GM23338 (cell line): ENCODE results near the gene PHF21A. TPM values are rescaled to one million over a fixed set of nuclear protein-coding genes. Genes with fewer than 3 reads are reported as not detected.

Experiments used
- ATAC-seq: fragments of 200-7000 bp; cut with Tn5 transposase; 3 replicates; pipeline ENCODE4 v1.9.1; 2020
- DNase-seq: peaks from one replicate; pipeline ENCODE4 v3.0.0-alpha.2; 2015; ENCODE audit warnings: low spot score
- H2AFZ ChIP-seq: fragments of 200-600 bp; sonication (generic); 2 replicates; pipeline ENCODE4 v1.8.0; 2016; ENCODE audit warnings: antibody characterized with exemption, mild to moderate bottlenecking, moderate library complexity
- H3F3A ChIP-seq: fragments of 200-600 bp; sonication (generic); replicated peaks from 2 replicates; pipeline ENCODE4 v1.8.0; 2017; ENCODE audit warnings: antibody characterized with exemption, mixed run types, low read depth
- H3K27ac ChIP-seq: fragments of 200-600 bp; sonication (generic); 2 replicates; pipeline ENCODE4 v1.6.1; 2016; ENCODE audit warnings: low read depth
- H3K27me3 ChIP-seq: fragments of 200-600 bp; sonication (generic); 2 replicates; pipeline ENCODE4 v1.8.0; 2016; ENCODE audit warnings: mild to moderate bottlenecking, mixed run types, moderate library complexity; ENCODE audit not compliant: insufficient read depth
- H3K36me3 ChIP-seq: fragments of 200-600 bp; sonication (generic); 2 replicates; pipeline ENCODE4 v1.8.0; 2016; ENCODE audit warnings: mild to moderate bottlenecking; ENCODE audit not compliant: insufficient read depth
- H3K4me1 ChIP-seq: fragments of 200-600 bp; sonication (generic); 2 replicates; pipeline ENCODE4 v1.8.0; 2016; ENCODE audit warnings: mild to moderate bottlenecking, moderate library complexity; ENCODE audit not compliant: insufficient read depth
- H3K4me2 ChIP-seq: fragments of 200-600 bp; sonication (generic); 2 replicates; pipeline ENCODE4 v1.7.1; 2017; ENCODE audit warnings: mixed run types
- H3K4me3 ChIP-seq: fragments of 200-600 bp; sonication (generic); 2 replicates; pipeline ENCODE4 v1.6.1; 2016; ENCODE audit warnings: mixed run types
- H3K79me2 ChIP-seq: fragments of 200-600 bp; sonication (generic); replicated peaks from 2 replicates; pipeline ENCODE4 v1.8.0; 2017; ENCODE audit warnings: mild to moderate bottlenecking; ENCODE audit not compliant: insufficient read depth
- H3K9me2 ChIP-seq: fragments of 200-600 bp; sonication (generic); 2 replicates; pipeline ENCODE4 v1.8.0; 2017; ENCODE audit not compliant: insufficient read depth
- H4K20me1 ChIP-seq: fragments of 200-600 bp; sonication (generic); replicated peaks from 2 replicates; pipeline ENCODE4 v1.8.0; 2017; ENCODE audit warnings: mild to moderate bottlenecking; ENCODE audit not compliant: insufficient read depth
- H3K27ac Mint-ChIP-seq: 2 replicates; pipeline ENCODE4 v1.8.0; 2020; ENCODE audit warnings: inconsistent platforms, mild to moderate bottlenecking, moderate library complexity, mixed read lengths
- H3K27me3 Mint-ChIP-seq: 3 replicates; pipeline ENCODE4 v1.8.0; 2022; ENCODE audit warnings: low read depth, mild to moderate bottlenecking, moderate library complexity, mixed read lengths, inconsistent platforms; ENCODE audit not compliant: insufficient read depth, poor library complexity
- H3K36me3 Mint-ChIP-seq: 3 replicates; pipeline ENCODE4 v1.8.0; 2021; ENCODE audit warnings: low read depth, mild to moderate bottlenecking, inconsistent platforms, moderate library complexity, mixed read lengths
- H3K4me1 Mint-ChIP-seq: 3 replicates; pipeline ENCODE4 v1.8.0; 2020; ENCODE audit warnings: mild to moderate bottlenecking, inconsistent platforms, mixed read lengths
- H3K4me3 Mint-ChIP-seq: 3 replicates; pipeline ENCODE4 v1.8.0; 2021; ENCODE audit warnings: moderate library complexity, mild to moderate bottlenecking, inconsistent platforms, mixed read lengths
- H3K9me3 Mint-ChIP-seq: 3 replicates; pipeline ENCODE4 v1.8.0; 2020; ENCODE audit warnings: moderate library complexity, mild to moderate bottlenecking, inconsistent platforms, mixed read lengths
- CREB1 ChIP-seq: fragments of 250-450 bp; sonication (Bioruptor Pico); IDR thresholded peaks from 2 replicates; pipeline ENCODE4 v1.5.0; 2020; ENCODE audit warnings: low read depth, mild to moderate bottlenecking, moderate library complexity
- EZH2 ChIP-seq: fragments of 200-600 bp; sonication (generic); IDR thresholded peaks from one replicate; pipeline ENCODE4 v1.8.0; 2017; ENCODE audit warnings: antibody characterized with exemption, mild to moderate bottlenecking, low read depth; ENCODE audit not compliant: unreplicated experiment
- EZH2phosphoT487 ChIP-seq: fragments of 200-600 bp; sonication (generic); IDR thresholded peaks from one replicate; pipeline ENCODE4 v1.8.1; 2018; ENCODE audit warnings: antibody characterized with exemption; ENCODE audit not compliant: unreplicated experiment
- JUNB ChIP-seq: IDR thresholded peaks from one replicate; pipeline ENCODE4 v1.6.1; 2016; ENCODE audit warnings: antibody characterized with exemption; ENCODE audit not compliant: unreplicated experiment
- NANOG ChIP-seq: IDR thresholded peaks from 2 replicates; pipeline ENCODE4 v1.6.1; 2016; ENCODE audit warnings: antibody characterized with exemption, borderline replicate concordance
- POLR2AphosphoS5 ChIP-seq: IDR thresholded peaks from 2 replicates; pipeline ENCODE4 v1.6.1; 2016; ENCODE audit warnings: antibody characterized with exemption, low read depth
- REST ChIP-seq: IDR thresholded peaks from one replicate; pipeline ENCODE4 v1.6.1; 2018; ENCODE audit warnings: antibody characterized with exemption; ENCODE audit not compliant: unreplicated experiment
- STAT1 ChIP-seq: IDR thresholded peaks from one replicate; pipeline ENCODE4 v1.6.1; 2016; ENCODE audit warnings: antibody characterized with exemption; ENCODE audit not compliant: unreplicated experiment
- ZNF114 ChIP-seq: fragments of 250-450 bp; sonication (Bioruptor Pico); IDR thresholded peaks from 2 replicates; pipeline ENCODE4 v1.5.0; 2020; ENCODE audit warnings: mild to moderate bottlenecking, moderate library complexity
- ZNF331 ChIP-seq: fragments of 250-450 bp; sonication (Bioruptor Pico); IDR thresholded peaks from 2 replicates; pipeline ENCODE4 v1.5.0; 2020; ENCODE audit warnings: low read depth, mild to moderate bottlenecking, moderate library complexity
- ZNF462 ChIP-seq: fragments of 250-450 bp; sonication (Bioruptor Pico); IDR thresholded peaks from 2 replicates; pipeline ENCODE4 v1.5.0; 2020; ENCODE audit warnings: mild to moderate bottlenecking, moderate library complexity
- polyA plus RNA-seq: library from polyadenylated mRNA; unstranded; fragments of >200 nt; fragmentation: Nextera tagmentation; extraction: Ambion mirVana; gene quantifications from 2 replicates; pipeline ENCODE4 v1.2.1, GENCODE V29; 2016
- total RNA-seq: library from RNA; depleted of rRNA; stranded (reverse); fragments of >200 nt; shearing (Covaris generic); gene quantifications from 2 replicates; pipeline ENCODE4 v1.2.3, GENCODE V29; 2014
- TF ChIP-seq, protein P1 (sequence below): IDR thresholded peaks from 2 replicates; pipeline ENCODE4 v1.6.1; 2016; ENCODE audit warnings: antibody characterized with exemption
- TF ChIP-seq, protein P2 (sequence below), 2 experiments: fragments of 200-600 bp in 1 of 2; sonication (generic) in 1 of 2; conservative IDR thresholded peaks; 2 replicates each; pipeline versions ENCODE4 v1.5.1 to v1.6.1; 2016 to 2017; ENCODE audit warnings: antibody characterized with exemption in 2 of 2, low read depth in 2 of 2, mild to moderate bottlenecking in 2 of 2, moderate library complexity in 1 of 2

The PHF21A gene
- total and polyA plus RNA-seq, 2 experiments from 2014 or later: 21.7 to 23.6 TPM

DNA sequence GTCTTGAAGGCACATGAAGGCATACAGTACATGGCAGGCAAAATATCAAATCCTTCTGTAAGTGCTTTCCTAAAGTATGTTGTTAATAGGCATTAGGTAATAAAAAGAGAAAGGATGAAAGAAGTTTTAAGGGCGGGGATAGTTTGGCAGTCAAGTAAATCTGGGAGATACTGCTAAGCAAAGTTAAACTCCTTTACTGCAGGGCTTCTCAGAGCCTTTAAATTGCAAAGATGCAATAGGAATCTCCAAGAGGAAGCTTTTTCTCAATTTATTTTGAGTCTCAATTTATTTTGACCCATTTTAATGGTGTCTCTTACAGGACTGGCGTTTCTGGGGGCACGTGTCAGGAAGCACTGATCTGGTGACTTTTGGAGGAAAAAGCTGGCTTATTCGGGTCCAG, 12.8 kb upstream of the PHF21A start:
- H3K4me2 ChIP-seq: no peak overlapping the region
- no peak overlapping the region for H3K4me3 ChIP-seq
- no peaks in the 10 kb centered on the region for H3K36me3 Mint-ChIP-seq
- 0 out of 2 replicates have a peak overlapping the region, but pooled peaks have one; percentile 3 for H2AFZ ChIP-seq
- TF ChIP-seq REST (no peak), EZH2phosphoT487 (no peak), ZNF114 (CRISPR knock-in tag) (no peak), JUNB (no peak), NANOG (no peak), CREB1 (no peak), STAT1 (no peak), ZNF462 (CRISPR knock-in tag) (no peak), ZNF331 (CRISPR knock-in tag) (no peak), POLR2AphosphoS5 (no peak), EZH2 (no peak)
- TF ChIP-seq, protein P1, sequence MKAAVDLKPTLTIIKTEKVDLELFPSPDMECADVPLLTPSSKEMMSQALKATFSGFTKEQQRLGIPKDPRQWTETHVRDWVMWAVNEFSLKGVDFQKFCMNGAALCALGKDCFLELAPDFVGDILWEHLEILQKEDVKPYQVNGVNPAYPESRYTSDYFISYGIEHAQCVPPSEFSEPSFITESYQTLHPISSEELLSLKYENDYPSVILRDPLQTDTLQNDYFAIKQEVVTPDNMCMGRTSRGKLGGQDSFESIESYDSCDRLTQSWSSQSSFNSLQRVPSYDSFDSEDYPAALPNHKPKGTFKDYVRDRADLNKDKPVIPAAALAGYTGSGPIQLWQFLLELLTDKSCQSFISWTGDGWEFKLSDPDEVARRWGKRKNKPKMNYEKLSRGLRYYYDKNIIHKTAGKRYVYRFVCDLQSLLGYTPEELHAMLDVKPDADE: no peak
- TF ChIP-seq, protein P2, sequence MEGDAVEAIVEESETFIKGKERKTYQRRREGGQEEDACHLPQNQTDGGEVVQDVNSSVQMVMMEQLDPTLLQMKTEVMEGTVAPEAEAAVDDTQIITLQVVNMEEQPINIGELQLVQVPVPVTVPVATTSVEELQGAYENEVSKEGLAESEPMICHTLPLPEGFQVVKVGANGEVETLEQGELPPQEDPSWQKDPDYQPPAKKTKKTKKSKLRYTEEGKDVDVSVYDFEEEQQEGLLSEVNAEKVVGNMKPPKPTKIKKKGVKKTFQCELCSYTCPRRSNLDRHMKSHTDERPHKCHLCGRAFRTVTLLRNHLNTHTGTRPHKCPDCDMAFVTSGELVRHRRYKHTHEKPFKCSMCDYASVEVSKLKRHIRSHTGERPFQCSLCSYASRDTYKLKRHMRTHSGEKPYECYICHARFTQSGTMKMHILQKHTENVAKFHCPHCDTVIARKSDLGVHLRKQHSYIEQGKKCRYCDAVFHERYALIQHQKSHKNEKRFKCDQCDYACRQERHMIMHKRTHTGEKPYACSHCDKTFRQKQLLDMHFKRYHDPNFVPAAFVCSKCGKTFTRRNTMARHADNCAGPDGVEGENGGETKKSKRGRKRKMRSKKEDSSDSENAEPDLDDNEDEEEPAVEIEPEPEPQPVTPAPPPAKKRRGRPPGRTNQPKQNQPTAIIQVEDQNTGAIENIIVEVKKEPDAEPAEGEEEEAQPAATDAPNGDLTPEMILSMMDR (conservative IDR thresholded peaks at IDR 0.05; ENCODE audit: low read depth in 2 of 2): no peak
- ATAC-seq: no peak
- H3K4me1 ChIP-seq: peaks cover 3% of the 10 kb centered on the region; the same call in 1 of the 2 replicates
- no peak overlapping the region for H3K27ac ChIP-seq
- H3K27me3 Mint-ChIP-seq: peaks cover 4% of the 10 kb centered on the region
- no peaks in the 10 kb centered on the region for H4K20me1 ChIP-seq
- H3K79me2 ChIP-seq: no peaks in the 10 kb centered on the region
- no peaks in the 10 kb centered on the region for H3K27me3 ChIP-seq
- H3K4me1 Mint-ChIP-seq: peaks cover 21% of the 10 kb centered on the region
- H3K27ac Mint-ChIP-seq: no peak overlapping the region
- no peak for DNase-seq
- H3K9me3 Mint-ChIP-seq: no peaks in the 10 kb centered on the region; the same call in 2 of the 3 replicates
- no peaks in the 10 kb centered on the region for H3K36me3 ChIP-seq
- H3K4me3 Mint-ChIP-seq: no peak overlapping the region
- H3K9me2 ChIP-seq: no peaks in the 10 kb centered on the region
- H3F3A ChIP-seq: no peaks in the 10 kb centered on the region
